ENCODE data around the gene ACLY. TPM values are rescaled to one million over a fixed set of nuclear protein-coding genes. Genes with fewer than 3 reads are reported as not detected.

ACLY gene
- total RNA-seq, 2 experiments from 2014 or later = 153 to 161 TPM

Other genes starting within 250 kb of the ACLY start
- 1,000 to 10,000 TPM; 1,206 to 1,253 TPM for gene EIF1, start 230.1 kb downstream of the ACLY start, total RNA-seq
- gene GAST, start 206.6 kb downstream of the ACLY start, total RNA-seq = not detected
- gene HAP1, start 184.3 kb downstream of the ACLY start, total RNA-seq = not detected
- under 1 TPM; 0.27 to 0.33 TPM for gene JUP, start 132.2 kb downstream of the ACLY start, total RNA-seq
- 1 to 10 TPM; 1.2 to 1.5 TPM for gene P3H4, start 107.0 kb downstream of the ACLY start, total RNA-seq
- under 1 TPM in 1 of 2 experiments, not detected in 1; 0.36 TPM for gene FKBP10, start 105.9 kb downstream of the ACLY start, total RNA-seq
- 10 to 100 TPM; 25.9 to 28.1 TPM for gene NT5C3B, start 82.7 kb downstream of the ACLY start, total RNA-seq
- not detected for gene KLHL10, start 81.1 kb downstream of the ACLY start, total RNA-seq
- 1 to 10 TPM; 8.9 to 9.6 TPM for gene KLHL11, start 53.5 kb downstream of the ACLY start, total RNA-seq
- under 1 TPM; 0.55 to 0.79 TPM for gene ODAD4, start 11.7 kb upstream of the ACLY start, total RNA-seq
- 10 to 100 TPM; 58.4 to 59.1 TPM for gene CNP, start 47.8 kb upstream of the ACLY start, total RNA-seq
- gene DNAJC7, start 98.5 kb upstream of the ACLY start, total RNA-seq = 10 to 100 TPM; 74.5 to 76.3 TPM
- gene NKIRAS2, start 101.1 kb upstream of the ACLY start, total RNA-seq = 10 to 100 TPM; 12.4 to 13.2 TPM
- gene C17orf113, start 131.7 kb upstream of the ACLY start, total RNA-seq = under 1 TPM; 0.20 to 0.31 TPM
- under 1 TPM; 0.36 to 0.77 TPM for gene ZNF385C, start 179.5 kb upstream of the ACLY start, total RNA-seq
- 10 to 100 TPM; 44.4 to 46.3 TPM for gene DHX58, start 193.8 kb upstream of the ACLY start, total RNA-seq
- gene KAT2A, start 202.4 kb upstream of the ACLY start, total RNA-seq = 10 to 100 TPM; 57.3 to 59.0 TPM
- not detected for gene HSPB9, start 203.9 kb upstream of the ACLY start, total RNA-seq
- 10 to 100 TPM; 32.5 to 36.6 TPM for gene RAB5C, start 236.0 kb upstream of the ACLY start, total RNA-seq